ENCODE data around the gene DNAJC13. TPM values are rescaled to one million over a fixed set of nuclear protein-coding genes. Genes with fewer than 3 reads are reported as not detected.

Gene DNAJC13
- total RNA-seq, 1 experiment from 2014 or later = 18.1 TPM

DNA sequence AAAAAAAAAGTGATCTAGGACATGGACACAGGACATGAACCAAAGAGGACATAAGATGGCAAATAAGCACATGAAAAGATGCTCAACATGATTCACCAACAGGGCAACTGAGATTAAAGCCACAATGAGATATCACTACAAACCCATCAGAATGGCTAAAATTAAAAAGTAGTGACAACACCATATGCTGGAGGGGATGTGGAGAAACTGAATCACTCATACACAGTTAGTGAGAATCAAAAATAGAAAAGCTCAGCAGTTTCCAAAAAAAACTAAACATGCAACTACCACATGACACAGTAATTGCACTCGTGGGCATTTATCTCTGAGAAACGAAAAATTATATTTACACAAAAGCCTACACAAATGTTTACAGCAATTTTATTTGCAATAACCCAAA lies 151.9 kb downstream of the DNAJC13 start:
- peaks cover 0 to 4% of the 10 kb centered on the region in 2 experiments; a peak in 3 of 5 replicates for H3K9me3 Mint-ChIP-seq
- no peaks in the 10 kb centered on the region for H3K79me1 ChIP-seq (ENCODE audit: insufficient read depth, low read depth, low read length, poor library complexity, severe bottlenecking)
- H2BK5ac ChIP-seq (ENCODE audit: insufficient read length, low read length) = no peak overlapping the region
- H3K23ac ChIP-seq (ENCODE audit: insufficient read length, low read depth, low read length) = no peak overlapping the region
- no peak overlapping the region for H3K56ac ChIP-seq (ENCODE audit: insufficient read length, low read depth, low read length)
- no peak overlapping the region for H2AFZ ChIP-seq (ENCODE audit: low read length)
- no peak overlapping the region for H2BK15ac ChIP-seq (ENCODE audit: low read depth, low read length)
- H3K4me1 ChIP-seq (ENCODE audit: insufficient read depth, low read length) = no peaks in the 10 kb centered on the region
- H4K91ac ChIP-seq (ENCODE audit: insufficient read length, low read depth, low read length) = no peak overlapping the region
- no peak overlapping the region for H2AK5ac ChIP-seq (ENCODE audit: insufficient read length, low read length)
- H3K4me3 Mint-ChIP-seq = no peak overlapping the region
- H3K79me2 ChIP-seq (ENCODE audit: insufficient read depth, low read length) = no peaks in the 10 kb centered on the region
- no peak overlapping the region for H2BK12ac ChIP-seq (ENCODE audit: insufficient read length, low read depth, low read length)
- no peak overlapping the region for H3K4me2 ChIP-seq (ENCODE audit: insufficient read depth, insufficient read length, low read length)
- no CpG with 5 or more reads among the region's 2 CpGs for WGBS (ENCODE audit: extremely low coverage, insufficient read length, low lambda C conversion rate)
- no peaks in the 10 kb centered on the region for H3K27me3 Mint-ChIP-seq (ENCODE audit: low read depth)
- H3K18ac ChIP-seq (ENCODE audit: insufficient read length, low read depth, low read length) = no peak overlapping the region
- H3T11ph ChIP-seq (ENCODE audit: low read length) = no peak overlapping the region
- H3K27ac Mint-ChIP-seq = no peak overlapping the region; a peak in 2 of 7 replicates
- H3K9me3 ChIP-seq (ENCODE audit: control insufficient read depth, low read depth, low read length) = no peaks in the 10 kb centered on the region
- no peak overlapping the region for H3K27ac ChIP-seq (ENCODE audit: insufficient read length, low read depth, low read length)
- no peak overlapping the region for H3K14ac ChIP-seq (ENCODE audit: insufficient read depth, low read length)
- H3K9ac ChIP-seq (ENCODE audit: extremely low read depth, insufficient read length, low read length) = no peak overlapping the region
- no peaks in the 10 kb centered on the region for H4K20me1 ChIP-seq (ENCODE audit: control insufficient read depth, insufficient read depth, insufficient read length)
- H2BK20ac ChIP-seq (ENCODE audit: low read depth, low read length, poor library complexity, severe bottlenecking) = no peak overlapping the region
- peaks cover 6 to 13% (median 11%) of the 10 kb centered on the region in 3 experiments; a peak in 6 of 7 replicates for H3K36me3 Mint-ChIP-seq (ENCODE audit: insufficient read depth in 1 of 3, low read depth in 3 of 3)
- H3K23me2 ChIP-seq (ENCODE audit: insufficient read length, low read depth, low read length, poor library complexity, severe bottlenecking) = no peaks in the 10 kb centered on the region
- H4K5ac ChIP-seq (ENCODE audit: insufficient read length, low read depth, low read length) = no peak overlapping the region
- no peak overlapping the region for H3K4ac ChIP-seq (ENCODE audit: low read depth, low read length)
- no peaks in the 10 kb centered on the region for H3K27me3 ChIP-seq (ENCODE audit: insufficient read depth, low read length)
- H3K4me1 Mint-ChIP-seq = no peaks in the 10 kb centered on the region
- no peak for DNase-seq
- no peak for TF ChIP-seq CTCF (conservative IDR thresholded peaks at IDR 0.05)
- H4K8ac ChIP-seq (replicated peaks; ENCODE audit: insufficient read length, low read depth, low read length) = no peak overlapping the region
- H2BK120ac ChIP-seq (ENCODE audit: low read depth, low read length, poor library complexity, severe bottlenecking) = no peak overlapping the region
